Immature natural killer cell (primary cell): Measurements from ENCODE around the gene FBLN1. TPM values are rescaled to one million over a fixed set of nuclear protein-coding genes. Genes with fewer than 3 reads are reported as not detected.
A peak's percentile ranks its signal among the peaks of the same experiment; 100 is the strongest.
"Not testable (repeated sequence)": the region's sequence is repeated elsewhere in the genome, so short reads cannot be mapped to it uniquely, and the experiment has no call there.

Experiments used
- DNase-seq, 3 donors: peaks; one replicate each; pipeline ENCODE4 v3.0.0; 2022; ENCODE audit warnings: mixed read lengths in 1 of 3
- H3K27ac Mint-ChIP-seq, 6 donors: one replicate each; pipeline ENCODE4 v1.8.0; 2020; ENCODE audit warnings: mixed read lengths in 6 of 6, mild to moderate bottlenecking in 5 of 6, inconsistent platforms in 4 of 6, moderate library complexity in 3 of 6
- H3K27me3 Mint-ChIP-seq, 3 donors: one replicate each; pipeline ENCODE4 v1.8.0; 2020 to 2021; ENCODE audit warnings: low read depth in 3 of 3, mild to moderate bottlenecking in 3 of 3, mixed read lengths in 3 of 3, moderate library complexity in 3 of 3, inconsistent platforms in 1 of 3
- H3K36me3 Mint-ChIP-seq, 3 donors: one replicate each; pipeline ENCODE4 v1.8.0; 2020; ENCODE audit warnings: mixed read lengths in 3 of 3, inconsistent platforms in 2 of 3, mild to moderate bottlenecking in 2 of 3
- H3K4me1 Mint-ChIP-seq, 2 donors: one replicate each; pipeline ENCODE4 v1.8.0; 2020; ENCODE audit warnings: inconsistent platforms in 2 of 2, mild to moderate bottlenecking in 2 of 2, mixed read lengths in 2 of 2, moderate library complexity in 1 of 2
- H3K4me3 Mint-ChIP-seq, 5 donors: one replicate each; pipeline ENCODE4 v1.8.0; 2020; ENCODE audit warnings: mild to moderate bottlenecking in 5 of 5, mixed read lengths in 5 of 5, inconsistent platforms in 3 of 5, moderate library complexity in 3 of 5
- H3K9me3 Mint-ChIP-seq, 6 donors: one replicate each; pipeline ENCODE4 v1.8.0; 2020; ENCODE audit warnings: mild to moderate bottlenecking in 6 of 6, mixed read lengths in 6 of 6, inconsistent platforms in 4 of 6, moderate library complexity in 3 of 6
- polyA plus RNA-seq, 3 donors: library from polyadenylated mRNA; unstranded; fragments of 300-500 nt; fragmentation: Illumina TruSeq; gene quantifications; one replicate each; pipeline ENCODE4 v1.2.3, GENCODE V29; 2021

The FBLN1 gene
- polyA plus RNA-seq, 3 donors from 2014 or later, result not detected

GRCh38 chr22:45532235-45532631, 29.6 kb downstream of the FBLN1 start:
- Mint-ChIP-seq H3K4me3 (no peak overlapping the region), H3K27ac (peak overlapping the region in 1 of 6 donors; percentile 17), H3K4me1 (no peaks in the 10 kb centered on the region), H3K9me3 (no peaks in the 10 kb centered on the region), H3K27me3 (peaks cover 2 to 3% (median 3%) of the 10 kb centered on the region in 3 donors), H3K36me3 (no peaks in the 10 kb centered on the region)
- DNase-seq, result no peak

GRCh38 chr22:45533703-45534102, 31.0 kb downstream of the FBLN1 start:
- Mint-ChIP-seq H3K4me3 (no peak overlapping the region), H3K27me3 (peaks cover 0 to 3% (median 0%) of the 10 kb centered on the region in 3 donors), H3K36me3 (no peaks in the 10 kb centered on the region), H3K9me3 (no peaks in the 10 kb centered on the region), H3K4me1 (no peaks in the 10 kb centered on the region), H3K27ac (no peak overlapping the region)
- DNase-seq, result no peak

- H3K27ac Mint-ChIP-seq, result no peak overlapping the region
- H3K4me3 Mint-ChIP-seq, result no peak overlapping the region
- no peaks in the 10 kb centered on the region for H3K4me1 Mint-ChIP-seq
- peaks cover 0 to 3% (median 0%) of the 10 kb centered on the region in 3 donors for H3K27me3 Mint-ChIP-seq
- no peaks in the 10 kb centered on the region for H3K9me3 Mint-ChIP-seq
- DNase-seq, result no peak
- no peaks in the 10 kb centered on the region for H3K36me3 Mint-ChIP-seq
These were observed 31.9 kb downstream of the FBLN1 start for GRCh38 chr22:45534339-45535192.

GRCh38 chr22:45535290-45535689, 32.6 kb downstream of the FBLN1 start:
- no peaks in the 10 kb centered on the region for H3K36me3 Mint-ChIP-seq

DNA sequence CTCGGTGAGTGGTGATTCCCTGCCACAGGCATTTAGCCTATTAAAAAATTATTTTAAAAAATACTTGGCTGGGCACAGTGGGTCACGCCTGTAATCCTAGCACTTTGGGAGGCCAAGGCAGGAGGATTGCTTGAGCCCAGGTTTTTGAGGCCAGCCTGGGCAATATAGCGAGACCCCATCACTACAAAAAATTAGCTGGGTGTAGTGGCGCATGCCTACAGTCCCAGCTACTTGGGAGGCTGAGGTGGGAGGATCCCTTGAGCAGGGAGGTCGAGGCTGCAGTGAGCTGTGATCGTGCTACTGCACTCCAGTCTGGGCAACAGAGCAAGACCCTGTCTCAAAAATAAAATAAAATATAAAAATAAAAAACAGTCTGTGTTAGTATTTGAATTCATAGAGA, 33.2 kb downstream of the FBLN1 start:
- not testable (repeated sequence) for H3K27ac Mint-ChIP-seq, H3K36me3 Mint-ChIP-seq, H3K4me3 Mint-ChIP-seq, DNase-seq, H3K9me3 Mint-ChIP-seq, H3K4me1 Mint-ChIP-seq, H3K27me3 Mint-ChIP-seq

More at GRCh38 chr22:45535290-45535689, 32.6 kb downstream of the FBLN1 start:
- Mint-ChIP-seq H3K27ac (no peak overlapping the region), H3K4me3 (no peak overlapping the region), H3K9me3 (no peaks in the 10 kb centered on the region), H3K4me1 (no peaks in the 10 kb centered on the region), H3K27me3 (peaks cover 0 to 3% (median 2%) of the 10 kb centered on the region in 3 donors)
- no peak for DNase-seq

DNA sequence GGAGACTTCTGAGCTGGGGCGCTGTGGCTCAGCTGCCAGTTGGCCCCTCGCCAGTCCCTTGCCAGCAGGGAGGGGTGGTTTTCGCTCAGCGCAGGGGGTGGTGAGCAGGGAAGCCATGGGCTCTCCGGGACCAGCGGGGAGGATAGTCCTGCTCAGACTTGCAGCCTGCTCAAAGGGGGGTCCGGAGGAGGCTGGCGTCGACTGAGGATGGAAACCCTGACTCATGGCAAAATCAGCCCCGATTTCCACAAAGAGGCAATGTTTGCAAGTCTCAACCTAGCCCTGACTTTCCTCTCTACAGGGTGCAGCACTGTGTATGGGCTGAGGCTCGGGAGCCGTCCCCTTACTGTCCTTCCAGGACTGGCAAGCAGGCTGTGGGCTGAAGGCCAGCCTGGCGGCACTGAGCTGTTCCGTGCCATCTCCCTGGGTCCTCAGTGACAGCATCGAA, 35.1 kb downstream of the FBLN1 start:
- DNase-seq, result no peak
- no peaks in the 10 kb centered on the region for H3K9me3 Mint-ChIP-seq
- H3K36me3 Mint-ChIP-seq, result no peaks in the 10 kb centered on the region
- no peak overlapping the region for H3K4me3 Mint-ChIP-seq
- peaks cover 0 to 5% (median 4%) of the 10 kb centered on the region in 3 donors for H3K27me3 Mint-ChIP-seq
- H3K27ac Mint-ChIP-seq, result no peak overlapping the region
- no peaks in the 10 kb centered on the region for H3K4me1 Mint-ChIP-seq

DNA sequence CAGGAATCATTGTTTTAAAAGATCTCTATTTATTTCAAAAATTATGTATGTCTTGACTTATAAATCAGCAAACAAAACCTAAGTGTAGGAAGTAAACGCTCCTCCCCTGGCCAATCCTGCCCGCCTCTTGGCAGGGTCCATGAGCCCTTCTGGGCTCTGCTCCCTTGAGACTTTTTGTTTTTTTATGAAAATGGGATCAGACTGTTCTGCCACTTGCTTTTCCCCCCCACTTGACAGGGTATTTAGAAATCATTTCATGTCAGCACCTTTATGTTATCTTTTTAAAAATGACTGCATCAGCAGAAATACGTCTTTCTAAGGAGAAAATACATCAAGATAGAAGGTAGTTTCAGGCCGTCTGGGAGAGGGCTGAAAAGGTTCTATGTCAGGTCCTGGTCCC, 35.6 kb downstream of the FBLN1 start:
- H3K4me1 Mint-ChIP-seq, result no peaks in the 10 kb centered on the region
- H3K27ac Mint-ChIP-seq, result peak overlapping the region in 1 of 6 donors; percentile 2
- no peak overlapping the region for H3K4me3 Mint-ChIP-seq
- H3K36me3 Mint-ChIP-seq, result no peaks in the 10 kb centered on the region
- no peaks in the 10 kb centered on the region for H3K9me3 Mint-ChIP-seq
- H3K27me3 Mint-ChIP-seq, result peaks cover 0 to 5% (median 4%) of the 10 kb centered on the region in 3 donors
- no peak for DNase-seq

GRCh38 chr22:45540122-45540521, 37.4 kb downstream of the FBLN1 start:
- no peak for DNase-seq
- no peaks in the 10 kb centered on the region for H3K4me1 Mint-ChIP-seq
- peaks cover 0 to 5% (median 2%) of the 10 kb centered on the region in 3 donors for H3K27me3 Mint-ChIP-seq
- no peaks in the 10 kb centered on the region for H3K9me3 Mint-ChIP-seq
- H3K4me3 Mint-ChIP-seq, result no peak overlapping the region
- no peaks in the 10 kb centered on the region for H3K36me3 Mint-ChIP-seq
- no peak overlapping the region for H3K27ac Mint-ChIP-seq

- Mint-ChIP-seq H3K4me3 (no peak overlapping the region), H3K27ac (no peak overlapping the region), H3K36me3 (no peaks in the 10 kb centered on the region), H3K27me3 (peaks cover 0 to 6% (median 2%) of the 10 kb centered on the region in 3 donors), H3K9me3 (no peaks in the 10 kb centered on the region), H3K4me1 (no peaks in the 10 kb centered on the region)
- no peak for DNase-seq
These were observed 38.8 kb downstream of the FBLN1 start for GRCh38 chr22:45541382-45541979.

DNA sequence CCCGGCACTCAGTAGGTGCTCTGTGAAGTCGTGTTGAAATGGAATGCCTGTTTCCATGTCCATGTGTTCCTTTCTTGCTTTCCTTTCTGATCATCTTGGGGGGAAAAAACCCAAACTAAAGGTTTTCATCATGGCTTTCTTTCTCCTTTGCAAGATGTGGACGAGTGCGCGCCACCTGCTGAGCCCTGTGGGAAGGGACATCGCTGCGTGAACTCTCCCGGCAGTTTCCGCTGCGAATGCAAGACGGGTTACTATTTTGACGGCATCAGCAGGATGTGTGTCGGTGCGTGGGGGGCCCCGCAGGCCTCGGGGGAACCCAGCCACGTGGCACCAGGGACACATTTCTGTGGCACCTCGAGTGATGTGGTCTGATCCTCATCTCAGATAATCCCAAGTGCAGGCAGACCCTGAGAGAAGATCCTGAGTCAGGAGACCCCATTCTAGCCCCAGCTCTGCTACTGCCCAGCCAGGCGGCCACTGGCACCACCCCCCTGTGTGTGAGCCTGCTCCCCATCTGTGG, 39.4 kb downstream of the FBLN1 start:
- Mint-ChIP-seq H3K9me3 (no peaks in the 10 kb centered on the region), H3K4me3 (no peak overlapping the region), H3K27ac (no peak overlapping the region), H3K4me1 (no peaks in the 10 kb centered on the region), H3K27me3 (peaks cover 0 to 8% (median 2%) of the 10 kb centered on the region in 3 donors), H3K36me3 (no peaks in the 10 kb centered on the region)
- DNase-seq, result no peak

- not testable (repeated sequence) for H3K9me3 Mint-ChIP-seq, H3K27me3 Mint-ChIP-seq, H3K27ac Mint-ChIP-seq, H3K36me3 Mint-ChIP-seq, H3K4me1 Mint-ChIP-seq, DNase-seq, H3K4me3 Mint-ChIP-seq
These were observed 40.1 kb downstream of the FBLN1 start for GRCh38 chr22:45542736-45543135.

- Mint-ChIP-seq H3K9me3 (no peaks in the 10 kb centered on the region), H3K4me1 (no peaks in the 10 kb centered on the region), H3K4me3 (no peak overlapping the region), H3K27ac (no peak overlapping the region), H3K36me3 (no peaks in the 10 kb centered on the region), H3K27me3 (peaks cover 1 to 8% (median 2%) of the 10 kb centered on the region in 3 donors)
- no peak for DNase-seq
These were observed 40.6 kb downstream of the FBLN1 start for GRCh38 chr22:45543243-45543642.

GRCh38 chr22:45544588-45545170, 42.0 kb downstream of the FBLN1 start:
- H3K4me1 Mint-ChIP-seq, result no peaks in the 10 kb centered on the region
- H3K4me3 Mint-ChIP-seq, result no peak overlapping the region
- H3K27me3 Mint-ChIP-seq, result peaks cover 1 to 8% (median 2%) of the 10 kb centered on the region in 3 donors
- no peak for DNase-seq
- H3K27ac Mint-ChIP-seq, result no peak overlapping the region
- no peaks in the 10 kb centered on the region for H3K9me3 Mint-ChIP-seq
- no peaks in the 10 kb centered on the region for H3K36me3 Mint-ChIP-seq
